T47D (cell line): ENCODE measurements around the gene MRNIP.
"Not testable (repeated sequence)": the region's sequence is repeated elsewhere in the genome, so short reads cannot be mapped to it uniquely, and the experiment has no call there.

Source experiments
- DNase-seq, 2 experiments: peaks; one replicate each; pipeline versions ENCODE4 v3.0.0 to v3.0.0-alpha.2; 2011 to 2012; ENCODE audit warnings: low read depth in 1 of 2, low spot score in 1 of 2
- JUND ChIP-seq: IDR thresholded peaks from 2 replicates; pipeline ENCODE4 v1.6.1; 2012; ENCODE audit warnings: low read depth
- in situ Hi-C: cut with HindIII; loops from 2 replicates; pipeline ENCODE4 v1.10.0; 2016; ENCODE audit warnings: low sequenced_read_pairs, low pct_unique_long_range_greater_than_20kb

MRNIP gene

DNA sequence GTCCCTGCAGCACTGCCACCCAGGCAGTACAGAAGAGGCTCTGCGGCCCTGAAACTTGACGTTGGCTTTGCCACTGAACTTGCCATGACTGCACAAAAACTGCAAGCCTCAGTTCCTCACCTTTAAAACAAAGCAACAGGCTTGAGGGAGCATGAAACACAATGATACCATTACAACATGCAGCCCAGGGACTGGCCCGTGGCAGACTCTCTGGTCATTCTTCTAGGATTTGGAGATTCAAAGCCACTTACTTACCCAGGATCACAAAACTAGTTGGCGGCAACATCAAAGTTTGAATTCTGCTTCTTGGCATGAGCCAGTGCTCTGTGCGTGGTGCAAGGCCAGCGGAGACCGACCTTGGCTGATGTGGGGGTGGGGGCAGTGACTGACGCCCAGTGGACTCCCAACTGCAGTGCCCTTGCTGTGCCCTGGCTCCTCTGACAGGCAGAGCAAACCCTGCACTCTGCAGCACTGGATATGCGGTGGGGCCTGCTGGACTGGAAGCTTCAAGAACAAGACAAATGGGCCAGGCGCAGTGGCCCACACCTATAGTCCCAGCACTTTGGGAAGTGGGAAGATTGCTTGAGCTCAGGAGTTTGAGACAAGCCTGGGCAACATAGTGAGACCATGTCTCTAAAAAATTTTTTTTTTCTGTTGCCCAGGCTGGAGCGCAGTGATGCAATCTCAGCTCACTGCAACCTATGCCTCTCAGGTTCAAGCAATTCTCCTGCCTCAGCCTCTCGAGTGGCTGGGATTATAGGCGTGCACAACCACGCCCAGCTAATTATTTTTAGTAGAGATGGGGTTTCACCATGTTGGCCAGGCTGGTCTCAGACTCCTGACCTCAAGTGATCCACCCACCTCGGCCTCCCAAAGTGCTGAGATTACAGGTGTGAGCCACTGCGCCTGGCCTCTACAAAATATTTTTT, 19.0 kb downstream of the MRNIP start:
- no peak for TF ChIP-seq JUND
- DNase-seq: no peak
- in situ Hi-C loops: no loop called here

DNA sequence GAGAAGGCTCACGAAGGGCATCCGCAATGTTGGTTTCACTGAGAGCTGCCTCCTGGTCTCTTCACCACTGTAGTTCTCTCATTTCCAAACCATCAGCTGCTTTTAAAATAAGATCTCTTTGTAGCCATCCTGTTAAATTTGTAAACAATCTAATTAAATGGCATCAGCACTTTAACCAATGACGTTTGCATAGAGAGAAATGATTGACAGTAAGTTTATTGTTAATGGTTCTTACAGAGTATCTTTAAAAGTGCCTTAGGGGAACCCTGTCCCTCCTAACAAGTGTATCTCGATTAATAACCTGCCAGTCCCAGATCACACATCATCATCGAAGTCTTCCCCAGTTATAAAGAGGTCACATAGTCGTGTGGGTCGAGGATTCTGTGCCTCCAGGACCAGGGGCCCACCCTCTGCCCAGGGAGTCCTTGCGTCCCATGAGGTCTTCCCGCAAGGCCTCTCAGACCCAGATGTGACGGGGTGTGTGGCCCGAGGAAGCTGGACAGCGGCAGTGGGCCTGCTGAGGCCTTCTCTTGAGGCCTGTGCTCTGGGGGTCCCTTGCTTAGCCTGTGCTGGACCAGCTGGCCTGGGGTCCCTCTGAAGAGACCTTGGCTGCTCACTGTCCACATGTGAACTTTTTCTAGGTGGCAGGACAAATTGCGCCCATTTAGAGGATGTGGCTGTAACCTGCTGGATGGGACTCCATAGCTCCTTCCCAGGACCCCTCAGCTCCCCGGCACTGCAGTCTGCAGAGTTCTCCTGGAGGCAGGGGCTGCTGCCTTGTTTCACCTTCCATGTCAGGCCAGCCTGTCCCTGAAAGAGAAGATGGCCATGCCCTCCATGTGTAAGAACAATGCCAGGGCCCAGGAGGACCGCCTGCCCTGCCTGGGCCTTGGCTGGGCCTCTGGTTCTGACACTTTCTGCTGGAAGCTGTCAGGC, 21.3 kb downstream of the MRNIP start:
- in situ Hi-C loops: no loop called here
- DNase-seq: no peak
- no peak for TF ChIP-seq JUND

DNA sequence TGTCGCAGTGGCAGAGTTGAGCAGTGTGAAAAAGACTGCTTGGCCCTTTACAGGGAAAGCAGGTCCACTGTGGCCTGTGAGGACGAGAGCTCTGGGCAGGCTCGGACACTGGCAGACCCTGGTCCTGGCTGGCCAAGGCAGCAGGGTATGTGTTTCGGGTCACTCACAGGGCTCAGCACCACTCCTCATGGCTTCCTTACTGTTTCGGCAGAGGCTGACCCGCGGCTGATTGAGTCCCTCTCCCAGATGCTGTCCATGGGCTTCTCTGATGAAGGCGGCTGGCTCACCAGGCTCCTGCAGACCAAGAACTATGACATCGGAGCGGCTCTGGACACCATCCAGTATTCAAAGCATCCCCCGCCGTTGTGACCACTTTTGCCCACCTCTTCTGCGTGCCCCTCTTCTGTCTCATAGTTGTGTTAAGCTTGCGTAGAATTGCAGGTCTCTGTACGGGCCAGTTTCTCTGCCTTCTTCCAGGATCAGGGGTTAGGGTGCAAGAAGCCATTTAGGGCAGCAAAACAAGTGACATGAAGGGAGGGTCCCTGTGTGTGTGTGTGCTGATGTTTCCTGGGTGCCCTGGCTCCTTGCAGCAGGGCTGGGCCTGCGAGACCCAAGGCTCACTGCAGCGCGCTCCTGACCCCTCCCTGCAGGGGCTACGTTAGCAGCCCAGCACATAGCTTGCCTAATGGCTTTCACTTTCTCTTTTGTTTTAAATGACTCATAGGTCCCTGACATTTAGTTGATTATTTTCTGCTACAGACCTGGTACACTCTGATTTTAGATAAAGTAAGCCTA, 22.2 kb downstream of the MRNIP start:
- DNase-seq: no peak
- no peak for TF ChIP-seq JUND
- in situ Hi-C loops: no loop called here

DNA sequence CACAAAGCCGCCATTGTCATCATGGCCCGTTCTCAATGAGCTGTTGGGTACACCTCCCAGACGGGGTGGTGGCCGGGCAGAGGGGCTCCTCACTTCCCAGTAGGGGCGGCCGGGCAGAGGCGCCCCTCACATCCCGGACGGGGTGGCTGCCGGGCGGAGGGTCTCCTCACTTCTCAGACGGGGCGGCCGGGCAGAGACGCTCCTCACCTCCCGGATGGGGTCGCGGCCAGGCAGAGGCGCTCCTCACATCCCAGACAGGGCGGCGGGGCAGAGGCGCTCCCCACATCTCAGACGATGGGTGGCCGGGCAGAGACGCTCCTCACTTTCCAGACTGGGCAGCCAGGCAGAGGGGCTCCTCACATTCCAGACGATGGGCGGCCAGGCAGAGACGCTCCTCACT, 23.7 kb downstream of the MRNIP start:
- in situ Hi-C loops, DNase-seq: not testable (repeated sequence)

DNA sequence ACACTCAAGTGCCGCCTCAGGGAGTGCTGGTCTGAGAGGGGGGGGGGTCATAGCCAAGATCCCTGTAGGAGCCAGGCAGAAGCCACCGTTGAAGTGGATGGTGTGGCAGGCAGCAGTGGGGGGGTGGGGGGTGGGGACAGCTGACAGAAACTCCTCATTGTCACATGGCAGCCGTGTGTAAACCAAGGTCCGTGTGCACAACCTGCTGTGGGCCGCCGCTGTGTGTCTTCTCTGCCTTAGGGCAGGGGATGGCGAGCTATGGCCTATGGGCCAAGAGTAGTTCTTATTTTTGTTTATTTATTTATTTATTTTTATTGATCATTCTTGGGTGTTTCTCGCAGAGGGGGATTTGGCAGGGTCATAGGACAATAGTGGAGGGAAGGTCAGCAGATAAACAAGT, 24.5 kb downstream of the MRNIP start:
- DNase-seq: no peak
- in situ Hi-C loops: no loop called here
- no peak for TF ChIP-seq JUND

DNA sequence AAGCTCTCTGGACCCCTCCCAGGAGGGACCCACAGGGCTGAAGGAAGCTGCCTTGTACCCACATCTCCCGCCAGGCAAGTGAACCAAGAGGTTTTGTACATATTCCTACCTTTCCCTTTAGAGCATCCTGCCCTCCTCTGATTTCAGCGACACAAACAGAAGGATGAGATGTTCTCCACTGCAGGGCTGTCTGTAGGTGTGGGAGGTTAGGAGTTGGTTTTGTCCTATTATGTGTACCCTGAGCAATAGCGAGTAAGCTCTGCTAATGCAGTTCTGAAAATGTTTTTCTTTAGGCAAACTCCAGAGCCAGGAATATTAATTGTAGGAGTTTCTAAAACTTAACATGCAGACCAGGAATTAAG, 24.9 kb downstream of the MRNIP start:
- in situ Hi-C loops: no loop called here
- no peak for TF ChIP-seq JUND
- DNase-seq: no peak

DNA sequence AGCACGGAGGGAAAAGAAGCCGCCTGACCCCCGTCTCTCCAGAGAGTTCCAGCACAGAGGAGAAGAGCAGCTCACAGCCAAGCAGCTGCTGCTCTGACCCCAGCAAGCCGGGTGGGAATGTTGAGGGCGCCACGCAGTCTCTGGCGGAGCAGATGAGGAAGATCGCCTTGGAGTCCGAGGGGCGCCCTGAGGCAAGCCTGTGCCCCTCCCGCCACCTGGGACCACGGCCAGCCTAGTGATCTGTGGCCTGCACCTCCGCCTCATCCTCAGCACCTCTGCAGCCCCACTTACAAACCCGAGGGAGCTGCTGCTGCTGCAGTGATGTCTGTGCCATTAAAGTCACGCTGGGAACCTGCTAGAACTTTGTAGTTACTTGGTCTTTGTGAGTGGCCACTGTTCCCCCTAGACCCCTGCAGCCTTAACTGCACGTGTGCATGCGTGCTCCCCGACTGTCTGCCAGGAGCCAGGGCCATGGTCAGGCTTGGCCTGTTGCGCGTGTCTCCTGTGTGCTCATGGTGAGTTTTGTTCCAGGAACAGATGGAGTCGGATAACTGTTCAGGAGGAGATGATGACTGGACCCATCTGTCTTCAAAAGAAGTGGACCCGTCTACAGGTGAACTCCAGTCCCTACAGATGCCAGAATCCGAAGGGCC, 25.4 kb downstream of the MRNIP start:
- in situ Hi-C loops: no loop called here
- DNase-seq: no peak
- TF ChIP-seq JUND: no peak

DNA sequence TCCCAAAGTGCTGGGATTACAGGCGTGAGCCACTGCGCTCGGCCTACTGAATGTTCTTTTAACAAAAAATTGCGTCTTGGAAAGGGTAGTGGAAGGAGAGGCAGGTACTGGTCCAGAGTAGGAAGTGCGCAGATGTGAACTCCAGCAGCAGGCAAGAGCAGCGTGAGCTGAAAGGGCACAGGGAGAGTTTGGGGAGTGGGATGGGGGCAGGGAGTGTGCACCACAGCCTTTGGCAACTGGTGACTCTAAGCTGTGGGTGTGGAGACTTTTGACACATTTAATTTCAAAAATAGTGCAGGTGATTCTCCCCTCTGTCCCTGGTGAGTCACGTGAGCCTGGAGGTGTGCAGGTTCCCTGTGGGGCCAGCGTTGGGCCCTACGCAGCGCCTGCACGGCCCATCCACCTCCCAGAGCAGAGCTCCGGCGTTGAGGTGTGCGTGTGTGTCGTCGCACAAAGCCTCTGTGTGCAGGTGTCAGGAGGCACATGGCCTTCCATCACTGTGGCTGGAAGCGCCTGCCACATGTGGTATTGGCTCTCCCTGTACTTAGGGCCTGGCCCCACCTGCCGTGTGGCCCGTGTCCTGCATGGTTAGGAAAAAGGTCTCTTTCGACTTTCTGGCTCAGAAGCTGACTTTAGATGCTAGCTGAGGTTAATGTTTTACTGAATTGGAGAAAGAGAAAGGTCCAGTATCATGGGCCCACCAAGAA, 26.4 kb downstream of the MRNIP start:
- no peak for TF ChIP-seq JUND
- in situ Hi-C loops: no loop called here
- no peak for DNase-seq

DNA sequence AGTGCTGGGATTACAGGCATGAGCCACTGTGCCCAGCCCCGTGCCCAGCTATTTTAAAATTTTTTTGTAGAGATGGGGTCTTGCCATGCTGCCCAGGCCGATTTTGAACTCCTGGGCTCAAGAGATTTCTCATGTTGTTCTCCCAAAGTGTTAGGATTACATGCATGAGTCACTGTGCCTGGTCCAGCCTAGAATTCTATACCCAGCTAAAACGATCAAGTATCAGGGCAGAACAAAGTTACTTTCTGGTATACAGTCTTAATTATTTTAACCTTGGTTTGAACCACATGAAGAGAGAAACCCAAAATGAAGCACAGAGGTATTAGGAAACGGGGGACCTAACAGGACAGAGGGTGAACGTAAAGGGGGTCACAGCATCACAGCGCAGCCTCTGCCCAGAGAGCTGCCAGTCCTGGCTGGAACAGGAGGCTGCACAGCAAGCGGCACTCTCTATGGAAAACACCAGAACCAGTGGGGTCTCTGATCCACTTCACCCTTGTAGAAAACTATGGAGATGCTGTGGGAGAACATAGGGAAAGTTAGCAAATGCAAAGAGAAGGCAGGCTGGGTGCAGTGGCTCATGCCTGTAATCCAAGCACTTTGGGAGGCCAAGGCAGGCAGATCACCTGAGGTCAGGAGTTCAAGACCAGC, 27.7 kb downstream of the MRNIP start:
- DNase-seq: no peak
- in situ Hi-C loops: no loop called here
- no peak for TF ChIP-seq JUND

DNA sequence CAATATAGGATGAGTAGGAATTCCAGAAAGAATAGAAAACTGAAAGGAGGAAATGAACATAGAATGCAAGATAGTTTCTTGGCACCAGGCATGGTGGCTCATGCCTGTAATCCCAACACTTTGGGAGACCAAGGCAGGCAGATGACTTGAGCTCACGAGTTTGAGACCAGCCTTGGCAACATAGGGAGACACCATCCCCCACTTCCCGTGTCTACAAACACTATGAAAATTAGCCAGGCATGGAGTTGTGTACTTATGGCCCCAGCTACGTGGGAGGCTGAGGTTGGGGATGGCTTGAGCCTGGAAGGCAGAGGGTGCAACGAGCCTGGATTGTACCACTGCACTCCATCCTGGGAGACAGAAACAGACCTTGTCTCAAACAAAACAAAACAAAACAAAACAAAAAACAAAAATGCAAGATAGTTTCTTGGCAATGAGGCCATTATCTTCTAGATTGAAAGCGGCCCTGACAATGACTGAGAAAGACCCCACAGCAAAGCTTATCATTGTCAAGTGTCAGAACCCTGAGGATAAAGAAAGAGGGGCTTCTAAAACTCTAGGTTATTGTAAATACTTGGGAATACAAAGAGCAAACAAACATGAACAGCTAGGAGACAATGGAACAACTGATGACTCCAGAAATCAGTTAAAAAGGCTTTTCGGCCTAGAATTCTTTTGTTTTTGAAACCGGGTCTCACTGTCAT, 28.7 kb downstream of the MRNIP start:
- in situ Hi-C loops: no loop called here
- no peak for TF ChIP-seq JUND
- DNase-seq: no peak
